ENCODE results near the gene ZNF311. TPM values are rescaled to one million over a fixed set of nuclear protein-coding genes. Genes with fewer than 3 reads are reported as not detected.

Gene ZNF311
- total and polyA plus RNA-seq, 9 of the 15 experiments (the other 6 are each of a cell fraction or from before 2014, with no cell fraction given), result 5.1 to 10.0 (median 7.5) TPM

- TF ChIP-seq PHF8 (IDR thresholded peaks at IDR 0.05; ENCODE audit: borderline replicate concordance, low read length), result no peak
- TF ChIP-seq PRDM10 (IDR thresholded peaks at IDR 0.05; ENCODE audit: partially characterized antibody), result peak; percentile 93
- TF ChIP-seq FOXA1 (IDR thresholded peaks at IDR 0.05; ENCODE audit: borderline replicate concordance), result no peak
- no peak for TF ChIP-seq FOXJ3 (CRISPR knock-in tag; IDR thresholded peaks at IDR 0.05)
- TF ChIP-seq DNMT1 (IDR thresholded peaks at IDR 0.05), result no peak
- TF ChIP-seq TAF9B (IDR thresholded peaks at IDR 0.05; ENCODE audit: partially characterized antibody), result peak; percentile 18
- TF ChIP-seq JUNB (CRISPR knock-in tag; conservative IDR thresholded peaks at IDR 0.05), result no peak
- no peak for TF ChIP-seq DDX20 (tag; IDR thresholded peaks at IDR 0.05; ENCODE audit: low read depth)
- 0 out of 2 replicates have a peak, but pooled peaks have one; percentile 49 for TF ChIP-seq CUX1 (CRISPR knock-in tag; IDR thresholded peaks at IDR 0.05)
- no peak for TF ChIP-seq ELF2 (CRISPR knock-in tag; IDR thresholded peaks at IDR 0.05)
- TF ChIP-seq HDAC1 (IDR thresholded peaks at IDR 0.05), result no peak
- no peak for TF ChIP-seq CEBPG (CRISPR knock-in tag; IDR thresholded peaks at IDR 0.05)
- TF ChIP-seq CEBPG (tag; conservative IDR thresholded peaks at IDR 0.05 in 1 of 2, IDR thresholded peaks at IDR 0.05 in 1 of 2), result peak in 1 of 2 experiments; percentile 36; a peak in 1 of 4 replicates
- no peak for TF ChIP-seq KAT2B (IDR thresholded peaks at IDR 0.05; ENCODE audit: low read depth, low read length)
- no peak for TF ChIP-seq MEF2A (IDR thresholded peaks at IDR 0.05; ENCODE audit: control insufficient read depth, low read depth, low read length)
- no peak for TF ChIP-seq CSDE1 (IDR thresholded peaks at IDR 0.05)
- no peak for TF ChIP-seq FOXP1 (CRISPR knock-in tag; IDR thresholded peaks at IDR 0.05)
- no peak for TF ChIP-seq ARNT (IDR thresholded peaks at IDR 0.05)
- no peak for TF ChIP-seq ZBTB9 (CRISPR knock-in tag; IDR thresholded peaks at IDR 0.05)
- no peak for TF ChIP-seq ZNF124 (CRISPR knock-in tag; IDR thresholded peaks at IDR 0.05)
These were observed 48.8 kb downstream of the ZNF311 start (continued) for GRCh38 chr6:28956331-28956730.
